ENCODE measurements around the gene VEGFB. TPM values are rescaled to one million over a fixed set of nuclear protein-coding genes. Genes with fewer than 3 reads are reported as not detected.

The VEGFB gene
- total RNA-seq, 4 donors from 2014 or later = 92.3 to 144 (median 108) TPM

DNA sequence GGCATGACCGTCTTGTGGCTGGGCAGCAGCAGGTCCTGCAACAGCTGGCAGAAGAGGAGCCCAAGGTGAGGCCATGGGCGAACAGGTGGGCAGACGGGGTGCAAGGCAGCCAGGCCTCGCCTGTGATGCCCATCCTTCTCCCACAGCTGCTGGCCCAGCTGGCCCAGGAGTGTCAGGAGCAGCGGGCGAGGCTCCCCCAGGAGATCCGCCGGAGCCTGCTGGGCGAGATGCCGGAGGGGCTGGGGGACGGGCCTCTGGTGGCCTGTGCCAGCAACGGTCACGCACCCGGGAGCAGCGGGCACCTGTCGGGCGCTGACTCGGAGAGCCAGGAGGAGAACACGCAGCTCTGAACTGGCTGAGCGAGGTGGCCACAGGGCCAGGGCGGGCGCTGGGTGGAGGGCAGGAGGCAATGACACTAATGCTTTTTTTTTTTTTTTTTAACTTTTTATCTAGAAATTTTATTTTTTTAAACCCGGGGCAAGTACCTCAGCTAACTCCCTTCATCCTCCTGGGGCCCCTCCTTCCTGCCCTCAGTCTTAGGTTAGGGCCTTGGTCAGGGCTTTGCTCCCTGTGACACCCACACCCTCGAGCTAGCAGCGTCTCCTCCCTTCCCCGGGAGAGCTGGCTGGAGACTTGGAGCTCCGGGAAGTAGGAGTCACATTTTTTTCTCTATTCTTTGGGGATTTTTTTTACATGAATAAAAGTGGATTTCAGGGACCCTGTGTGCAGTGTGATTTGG, 33.0 kb downstream of the VEGFB start:
- TF ChIP-seq CTCF (IDR thresholded peaks at IDR 0.05) = no peak
- no peak for TF ChIP-seq EP300 (IDR thresholded peaks at IDR 0.05)
- no peak for TF ChIP-seq POLR2A (IDR thresholded peaks at IDR 0.05; ENCODE audit: low read depth)
- TF ChIP-seq POLR2AphosphoS5 (IDR thresholded peaks at IDR 0.05) = no peak
- Histone ChIP-seq H3K9me3 (no peaks in the 10 kb centered on the region), H3K36me3 (peaks cover 13 to 51% (median 49%) of the 10 kb centered on the region in 4 donors), H3K4me3 (no peak overlapping the region), H3K27ac (replicated peaks in 1 of 4) (peak overlapping the region; percentile 91 to 98 (median 96)), H3K27me3 (no peaks in the 10 kb centered on the region), H3K4me1 (peaks cover 32 to 33% (median 33%) of the 10 kb centered on the region in 4 donors)
- DNase-seq (ENCODE audit: extremely low spot score) = no peak
- intact Hi-C loops (cut with DNase I) = loop anchor here (5.0 kb wide), 1 partner anchor 35 kb away; the partner anchor contains the start of gene CATSPERZ
- whole genome bisulfite sequencing = 72% methylated on average over 24 of the region's 27 CpGs

- DNase-seq (ENCODE audit: extremely low spot score) = no peak
- TF ChIP-seq CTCF (IDR thresholded peaks at IDR 0.05) = no peak
- no peak for TF ChIP-seq POLR2A (IDR thresholded peaks at IDR 0.05; ENCODE audit: low read depth)
- no peak for TF ChIP-seq EP300 (IDR thresholded peaks at IDR 0.05)
- no peak for TF ChIP-seq POLR2AphosphoS5 (IDR thresholded peaks at IDR 0.05)
- Histone ChIP-seq H3K36me3 (peaks cover 9 to 43% (median 41%) of the 10 kb centered on the region in 4 donors), H3K27ac (replicated peaks in 1 of 4) (peak overlapping the region; percentile 91 to 98 (median 96)), H3K4me3 (peak overlapping the region; percentile 70 to 81 (median 78)), H3K9me3 (no peaks in the 10 kb centered on the region), H3K27me3 (no peaks in the 10 kb centered on the region), H3K4me1 (peaks cover 34 to 37% (median 35%) of the 10 kb centered on the region in 4 donors)
- intact Hi-C loops (cut with DNase I) = loop anchor here (5.0 kb wide), 1 partner anchor 34 kb away; the partner anchor contains the start of gene CATSPERZ
- 40% methylated on average over 17 of the region's 23 CpGs for WGBS
Observed at GRCh38 chr11:64268025-64268892, 33.9 kb downstream of the VEGFB start.

DNA sequence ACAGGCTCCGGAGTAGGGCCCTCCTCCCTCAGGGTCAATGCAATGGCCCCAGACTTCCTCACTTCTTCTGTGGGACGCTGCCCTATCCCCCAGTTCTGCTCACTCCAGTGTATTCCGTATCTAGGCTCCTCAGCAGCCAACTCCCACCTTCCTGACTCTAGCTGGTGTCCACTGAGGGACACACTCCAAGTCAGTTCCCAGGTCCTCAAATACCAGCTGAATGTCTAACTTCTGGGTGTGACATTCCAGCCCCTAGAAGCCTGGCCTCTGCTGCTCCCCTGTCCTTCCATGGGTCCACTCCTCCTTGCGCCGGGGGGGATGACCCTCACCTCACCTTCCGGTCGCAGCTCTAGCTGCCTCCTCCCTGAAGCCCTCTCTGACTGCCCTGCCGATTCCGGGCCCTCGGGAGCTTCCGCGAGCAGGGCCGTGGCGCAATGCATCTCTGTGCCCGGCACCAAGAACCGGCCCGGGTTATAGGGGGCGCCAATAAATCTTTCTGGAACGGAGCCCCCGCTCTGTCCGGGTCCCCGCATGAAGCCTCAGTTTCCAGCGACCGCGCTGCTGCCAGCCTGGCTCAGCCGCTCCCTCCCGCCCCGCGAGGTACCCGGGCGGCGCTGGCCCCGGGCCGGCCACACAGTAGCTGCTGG, 34.6 kb downstream of the VEGFB start:
- H3K9me3 ChIP-seq = no peaks in the 10 kb centered on the region
- WGBS = 4% methylated on average over 5 of the region's 34 CpGs
- H3K4me1 ChIP-seq = peaks cover 34 to 37% (median 36%) of the 10 kb centered on the region in 4 donors
- intact Hi-C loops (cut with DNase I) = loop anchor here (5.0 kb wide), 1 partner anchor 33 kb away; the partner anchor contains the start of gene CATSPERZ
- TF ChIP-seq POLR2AphosphoS5 (IDR thresholded peaks at IDR 0.05) = peak in 1 of 2 donors; percentile 45
- TF ChIP-seq CTCF (IDR thresholded peaks at IDR 0.05) = no peak
- TF ChIP-seq EP300 (IDR thresholded peaks at IDR 0.05) = no peak
- TF ChIP-seq POLR2A (IDR thresholded peaks at IDR 0.05; ENCODE audit: low read depth) = no peak
- H3K36me3 ChIP-seq = peaks cover 8 to 36% (median 34%) of the 10 kb centered on the region in 4 donors
- no peaks in the 10 kb centered on the region for H3K27me3 ChIP-seq
- H3K4me3 ChIP-seq = peak overlapping the region; percentile 70 to 81 (median 78)
- H3K27ac ChIP-seq (replicated peaks in 1 of 4) = peak overlapping the region; percentile 91 to 98 (median 96)
- DNase-seq (ENCODE audit: extremely low spot score) = no peak

GRCh38 chr11:64269540-64270220, 35.3 kb downstream of the VEGFB start:
- Histone ChIP-seq H3K4me3 (peak overlapping the region; percentile 70 to 81 (median 78)), H3K36me3 (peaks cover 1 to 29% (median 27%) of the 10 kb centered on the region in 4 donors), H3K4me1 (peaks cover 34 to 37% (median 36%) of the 10 kb centered on the region in 4 donors), H3K27me3 (no peaks in the 10 kb centered on the region), H3K27ac (replicated peaks in 1 of 4) (peak overlapping the region; percentile 91 to 98 (median 96)), H3K9me3 (no peaks in the 10 kb centered on the region)
- WGBS = 2% methylated on average over 26 of the region's 58 CpGs
- intact Hi-C loops (cut with DNase I) = loop anchor here (5.0 kb wide), 1 partner anchor 33 kb away; the partner anchor contains the start of gene CATSPERZ
- DNase-seq (ENCODE audit: extremely low spot score) = peak; percentile 99
- TF ChIP-seq EP300 (IDR thresholded peaks at IDR 0.05) (no peak), CTCF (IDR thresholded peaks at IDR 0.05) (peak in 1 of 3 experiments; percentile 35), POLR2AphosphoS5 (IDR thresholded peaks at IDR 0.05) (peak in 1 of 2 donors; percentile 96), POLR2A (IDR thresholded peaks at IDR 0.05; ENCODE audit: low read depth) (peak; percentile 4)
